ENCODE data around the gene LGALS9. TPM values are rescaled to one million over a fixed set of nuclear protein-coding genes. Genes with fewer than 3 reads are reported as not detected.
"Not testable (repeated sequence)": the region's sequence is repeated elsewhere in the genome, so short reads cannot be mapped to it uniquely, and the experiment has no call there.

Gene LGALS9
- total and polyA plus RNA-seq, 2 donors (not counting 1 experiment from before 2014, with no cell fraction given) = 1.7 to 2.1 TPM

DNA sequence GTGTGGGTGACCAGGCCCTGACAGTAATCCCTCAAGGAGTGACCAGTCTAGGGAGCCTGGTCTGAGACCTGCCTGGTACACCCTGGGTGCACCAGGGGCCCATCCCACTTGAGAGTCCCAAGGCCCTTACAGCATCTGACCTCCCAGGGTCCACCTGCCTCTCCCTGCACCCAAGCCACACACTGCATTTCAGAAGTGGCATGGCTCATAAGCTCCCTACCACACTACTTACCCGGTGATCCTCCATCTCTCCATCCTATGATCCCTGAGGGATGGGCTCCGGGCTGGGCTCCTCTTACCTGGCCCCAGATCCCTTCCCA lies 40.6 kb downstream of the LGALS9 start:
- no peak for DNase-seq (ENCODE audit: low read depth in 2 of 2)
- Histone ChIP-seq H4K20me1 (ENCODE audit: control insufficient read depth, extremely low read depth, insufficient read depth, low read length) (no peaks in the 10 kb centered on the region), H3K9ac (ENCODE audit: insufficient read depth, low read length) (no peak overlapping the region), H3K27ac (ENCODE audit: insufficient read depth, low read length) (no peak overlapping the region), H3K36me3 (ENCODE audit: control insufficient read depth, insufficient read depth, low read length) (no peaks in the 10 kb centered on the region), H3K27me3 (ENCODE audit: control insufficient read depth, insufficient read depth, low read length) (no peaks in the 10 kb centered on the region), H3K4me2 (ENCODE audit: extremely low read depth, insufficient read depth, low read length) (no peak overlapping the region), H3K4me3 (replicated peaks in 1 of 4; ENCODE audit: control extremely low read depth in 1 of 4, insufficient read depth in 1 of 4, low read depth in 3 of 4, low read length in 4 of 4) (no peak overlapping the region), H3K9me3 (ENCODE audit: control insufficient read depth, insufficient read depth, low read depth, low read length) (no peaks in the 10 kb centered on the region), H3K79me2 (ENCODE audit: control insufficient read depth, insufficient read depth, low read length) (no peaks in the 10 kb centered on the region), H3K4me1 (ENCODE audit: control insufficient read depth, extremely low read depth, insufficient read depth, low read length) (no peaks in the 10 kb centered on the region), H2AFZ (ENCODE audit: low read length) (no peak overlapping the region)
- TF ChIP-seq CTCF (conservative IDR thresholded peaks at IDR 0.05 in 1 of 2, IDR thresholded peaks at IDR 0.05 in 1 of 2; ENCODE audit: low read depth in 1 of 2, low read length in 2 of 2) (no peak), EZH2 (IDR thresholded peaks at IDR 0.05; ENCODE audit: low read length, missing control alignments) (no peak)

- H3K27ac ChIP-seq (ENCODE audit: insufficient read depth, low read length); H3K4me3 ChIP-seq (replicated peaks in 1 of 4; ENCODE audit: control extremely low read depth in 1 of 4, insufficient read depth in 1 of 4, low read depth in 3 of 4, low read length in 4 of 4); H3K27me3 ChIP-seq (ENCODE audit: control insufficient read depth, insufficient read depth, low read length); H4K20me1 ChIP-seq (ENCODE audit: control insufficient read depth, extremely low read depth, insufficient read depth, low read length); H3K4me2 ChIP-seq (ENCODE audit: extremely low read depth, insufficient read depth, low read length); H3K79me2 ChIP-seq (ENCODE audit: control insufficient read depth, insufficient read depth, low read length); H3K36me3 ChIP-seq (ENCODE audit: control insufficient read depth, insufficient read depth, low read length); H3K9me3 ChIP-seq (ENCODE audit: control insufficient read depth, insufficient read depth, low read depth, low read length); H3K9ac ChIP-seq (ENCODE audit: insufficient read depth, low read length); H3K4me1 ChIP-seq (ENCODE audit: control insufficient read depth, extremely low read depth, insufficient read depth, low read length); DNase-seq (ENCODE audit: low read depth in 2 of 2); H2AFZ ChIP-seq (ENCODE audit: low read length): not testable (repeated sequence)
These were observed 41.0 kb downstream of the LGALS9 start for GRCh38 chr17:27671977-27672480.

GRCh38 chr17:27674335-27674734 lies 43.3 kb downstream of the LGALS9 start:
- Histone ChIP-seq H3K27ac (ENCODE audit: insufficient read depth, low read length) (no peak overlapping the region), H3K9ac (ENCODE audit: insufficient read depth, low read length) (no peak overlapping the region), H3K27me3 (ENCODE audit: control insufficient read depth, insufficient read depth, low read length) (no peaks in the 10 kb centered on the region), H3K4me1 (ENCODE audit: control insufficient read depth, extremely low read depth, insufficient read depth, low read length) (no peaks in the 10 kb centered on the region), H2AFZ (ENCODE audit: low read length) (no peak overlapping the region), H3K4me3 (replicated peaks in 1 of 4; ENCODE audit: control extremely low read depth in 1 of 4, insufficient read depth in 1 of 4, low read depth in 3 of 4, low read length in 4 of 4) (no peak overlapping the region), H3K4me2 (ENCODE audit: extremely low read depth, insufficient read depth, low read length) (no peak overlapping the region), H3K9me3 (ENCODE audit: control insufficient read depth, insufficient read depth, low read depth, low read length) (no peaks in the 10 kb centered on the region), H4K20me1 (ENCODE audit: control insufficient read depth, extremely low read depth, insufficient read depth, low read length) (no peaks in the 10 kb centered on the region), H3K36me3 (ENCODE audit: control insufficient read depth, insufficient read depth, low read length) (no peaks in the 10 kb centered on the region), H3K79me2 (ENCODE audit: control insufficient read depth, insufficient read depth, low read length) (no peaks in the 10 kb centered on the region)
- TF ChIP-seq EZH2 (IDR thresholded peaks at IDR 0.05; ENCODE audit: low read length, missing control alignments) = no peak
- TF ChIP-seq CTCF (conservative IDR thresholded peaks at IDR 0.05 in 1 of 2, IDR thresholded peaks at IDR 0.05 in 1 of 2; ENCODE audit: low read depth in 1 of 2, low read length in 2 of 2) = no peak
- DNase-seq (ENCODE audit: low read depth in 2 of 2) = no peak
